Glomerular visceral epithelial cell (primary cell): Measurements from ENCODE around the gene RFX1.
"Not testable (repeated sequence)": the region's sequence is repeated elsewhere in the genome, so short reads cannot be mapped to it uniquely, and the experiment has no call there.

Experiments used
- DNase-seq: peaks from one replicate; pipeline ENCODE4 v3.0.0-alpha.2; 2016; ENCODE audit errors: extremely low spot score

The RFX1 gene

DNA sequence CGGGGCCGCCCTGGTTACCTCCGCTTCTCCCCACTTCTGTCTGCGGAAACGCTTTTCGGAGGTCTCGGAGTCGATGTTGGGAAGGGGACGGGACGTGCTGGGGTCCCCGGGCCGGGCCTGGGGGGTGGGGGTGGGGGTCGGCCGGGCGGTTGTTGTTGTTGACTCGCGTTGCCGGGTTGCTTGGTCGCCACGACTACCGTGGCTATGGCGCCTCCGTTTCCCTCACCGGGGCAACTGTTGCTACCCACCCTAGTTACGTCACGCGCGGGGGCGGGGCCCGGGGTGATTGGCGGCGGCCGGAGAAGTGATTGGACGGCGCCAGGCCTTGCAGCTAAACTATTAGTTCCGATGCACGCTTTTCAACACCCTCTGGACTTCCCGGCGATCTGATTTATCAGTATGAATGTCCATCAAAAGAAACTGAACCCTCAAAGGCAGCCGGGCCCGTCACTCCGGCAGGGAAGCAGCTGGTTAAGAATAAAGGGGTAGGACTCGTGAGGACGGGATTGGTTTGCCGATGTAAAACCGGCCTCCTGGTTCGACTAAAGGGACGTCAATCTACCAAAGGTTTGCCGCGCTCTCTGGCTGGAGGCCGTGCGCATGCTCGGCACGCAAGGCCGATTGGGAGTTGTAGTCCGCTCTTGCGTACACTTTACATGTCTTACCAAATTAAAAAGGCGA, at the start of gene RFX1:
Gene RFX1, minus strand, starts transcription at position 236 of the 681 bp plus-strand sequence. CDS start 12,477 bp downstream, outside the sequence.
- peak; percentile 100 for DNase-seq

DNA sequence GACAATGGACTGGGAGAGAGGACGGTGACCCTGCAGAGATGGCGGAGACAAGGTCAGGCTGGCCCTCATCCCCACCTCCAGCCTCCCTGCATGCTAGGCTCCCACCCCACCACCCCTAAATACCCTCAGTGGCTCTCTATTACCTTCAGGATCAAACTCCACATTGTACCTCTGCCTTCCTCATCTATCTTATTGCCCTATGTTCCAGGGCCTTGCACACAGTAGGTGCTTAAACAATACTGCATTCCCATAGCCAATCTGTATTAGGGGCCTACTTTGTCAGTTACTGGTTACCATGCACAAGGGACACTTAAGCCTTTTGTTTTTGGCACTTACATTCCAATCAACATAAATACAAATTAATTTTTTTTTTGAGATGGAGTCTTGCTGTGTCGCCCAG, 49.3 kb upstream of the RFX1 start:
- no peak for DNase-seq

DNA sequence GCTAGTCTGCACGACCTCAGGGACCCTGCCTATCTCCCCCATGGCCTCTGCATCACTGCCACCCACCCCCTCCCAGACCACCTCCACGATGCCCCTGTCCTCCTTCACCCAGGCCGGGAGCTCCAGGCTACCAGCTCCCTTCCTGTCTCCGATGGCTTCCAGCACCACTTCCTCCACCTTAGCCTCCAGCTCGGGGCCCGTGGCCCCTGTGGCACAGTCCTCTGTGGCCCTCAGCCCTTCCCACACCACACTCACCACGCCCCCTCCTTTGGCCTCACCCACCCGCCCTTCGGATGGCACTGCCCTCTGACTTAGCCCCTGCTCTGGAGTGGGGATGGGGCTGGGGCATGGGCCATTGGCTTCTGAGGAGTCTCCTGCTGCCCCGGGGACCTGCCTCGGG, 48.6 kb upstream of the RFX1 start:
- no peak for DNase-seq

GRCh38 chr19:14054099-14054498, 48.0 kb upstream of the RFX1 start:
- no peak for DNase-seq

DNA sequence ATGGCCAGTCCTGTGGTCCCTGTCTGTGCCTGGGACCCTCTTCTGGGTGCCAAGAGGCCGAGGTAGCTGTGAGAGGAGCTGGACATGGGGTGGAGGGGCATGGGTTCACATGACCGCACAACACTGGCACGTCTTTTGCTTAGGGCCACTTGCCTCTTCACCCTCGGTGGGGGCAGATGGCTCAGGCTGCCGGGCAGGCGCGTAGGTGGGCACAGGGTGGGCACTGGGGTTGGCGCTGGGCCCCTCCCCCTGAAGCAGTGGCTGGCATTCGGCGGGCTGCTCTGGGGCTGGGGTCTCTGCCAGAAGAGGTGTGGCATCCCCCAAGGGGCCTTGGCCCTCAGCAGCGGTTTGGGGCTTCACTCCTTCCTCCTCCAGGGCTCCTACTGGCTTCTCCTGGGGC, 47.4 kb upstream of the RFX1 start:
- no peak for DNase-seq

DNA sequence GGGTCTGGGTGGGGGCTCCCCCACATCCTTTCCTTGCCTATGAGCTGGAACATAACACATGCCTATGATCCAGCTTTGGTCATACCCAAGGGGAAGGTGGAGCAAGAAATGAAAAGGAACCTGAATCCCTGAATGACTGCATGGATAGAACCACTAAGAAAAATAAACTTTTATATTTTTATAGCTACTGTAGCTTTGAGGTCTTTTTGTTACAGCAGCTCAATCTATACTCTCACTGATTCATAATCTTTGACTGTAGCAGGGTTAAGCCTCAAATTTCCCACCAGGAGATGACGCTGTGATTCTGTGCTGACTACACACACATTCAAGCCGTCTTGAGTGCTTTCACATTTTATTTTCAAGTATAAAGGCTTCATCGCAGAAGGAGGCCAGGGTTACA, 46.9 kb upstream of the RFX1 start:
- no peak for DNase-seq

DNA sequence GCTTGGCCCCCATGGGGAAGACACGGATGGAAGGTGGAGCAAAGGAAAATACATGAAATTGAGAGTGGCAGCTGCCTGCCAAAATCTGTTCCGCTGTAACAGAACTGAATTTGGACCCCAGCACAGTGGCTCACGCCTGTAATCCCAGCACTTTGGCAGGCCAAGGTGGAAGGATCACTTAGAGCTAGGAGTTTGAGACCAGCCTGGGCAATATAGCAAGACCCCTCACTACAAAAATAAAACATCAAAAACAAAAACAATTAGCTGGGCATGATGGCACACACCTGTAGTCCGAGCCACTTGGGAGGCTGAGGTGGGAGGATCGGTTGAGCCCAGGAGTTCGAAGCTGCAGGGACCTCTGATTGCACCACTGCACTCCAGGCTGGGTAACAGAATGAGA, 46.4 kb upstream of the RFX1 start:
- DNase-seq, result no peak

GRCh38 chr19:14051980-14052379, 45.9 kb upstream of the RFX1 start:
- no peak for DNase-seq

DNA sequence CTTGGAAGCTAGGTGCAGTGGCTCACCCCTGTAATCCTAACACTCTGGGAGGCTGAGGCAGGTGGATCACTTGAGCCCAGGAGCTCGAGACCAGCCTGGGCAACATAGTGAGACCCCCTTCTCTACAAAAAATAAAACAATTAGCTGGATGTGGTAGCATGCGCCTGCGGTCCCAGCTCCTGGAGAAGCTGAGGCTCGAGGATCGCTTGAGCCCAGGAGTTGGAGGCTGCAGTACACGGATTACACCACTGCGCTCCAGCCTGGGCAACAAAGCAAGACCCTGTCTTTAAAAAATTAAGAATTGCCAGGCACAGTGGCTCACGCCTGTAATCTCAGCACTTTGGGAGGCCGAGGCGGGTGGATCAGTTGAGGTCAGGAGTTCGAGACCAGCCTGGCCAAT, 44.8 kb upstream of the RFX1 start:
- not testable (repeated sequence) for DNase-seq

DNA sequence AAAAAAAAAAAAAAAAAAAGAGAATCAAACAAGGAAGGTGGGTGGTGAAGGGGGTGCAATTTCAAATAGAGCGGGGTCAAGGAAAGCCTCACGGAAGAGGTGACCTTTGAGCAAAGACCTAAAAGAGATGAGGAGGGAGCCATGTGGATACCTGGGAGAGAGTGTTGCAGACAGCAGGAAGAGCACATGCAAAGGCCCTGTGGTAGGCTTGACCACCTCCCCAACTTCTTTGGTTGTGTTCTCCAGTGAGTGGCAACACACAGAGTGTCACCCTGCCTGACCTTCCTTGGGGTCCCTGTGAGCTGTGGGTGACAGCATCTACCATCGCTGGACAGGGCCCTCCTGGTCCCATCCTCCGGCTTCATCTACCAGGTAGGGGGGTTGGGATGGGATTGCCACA, 44.4 kb upstream of the RFX1 start:
- DNase-seq, result no peak

DNA sequence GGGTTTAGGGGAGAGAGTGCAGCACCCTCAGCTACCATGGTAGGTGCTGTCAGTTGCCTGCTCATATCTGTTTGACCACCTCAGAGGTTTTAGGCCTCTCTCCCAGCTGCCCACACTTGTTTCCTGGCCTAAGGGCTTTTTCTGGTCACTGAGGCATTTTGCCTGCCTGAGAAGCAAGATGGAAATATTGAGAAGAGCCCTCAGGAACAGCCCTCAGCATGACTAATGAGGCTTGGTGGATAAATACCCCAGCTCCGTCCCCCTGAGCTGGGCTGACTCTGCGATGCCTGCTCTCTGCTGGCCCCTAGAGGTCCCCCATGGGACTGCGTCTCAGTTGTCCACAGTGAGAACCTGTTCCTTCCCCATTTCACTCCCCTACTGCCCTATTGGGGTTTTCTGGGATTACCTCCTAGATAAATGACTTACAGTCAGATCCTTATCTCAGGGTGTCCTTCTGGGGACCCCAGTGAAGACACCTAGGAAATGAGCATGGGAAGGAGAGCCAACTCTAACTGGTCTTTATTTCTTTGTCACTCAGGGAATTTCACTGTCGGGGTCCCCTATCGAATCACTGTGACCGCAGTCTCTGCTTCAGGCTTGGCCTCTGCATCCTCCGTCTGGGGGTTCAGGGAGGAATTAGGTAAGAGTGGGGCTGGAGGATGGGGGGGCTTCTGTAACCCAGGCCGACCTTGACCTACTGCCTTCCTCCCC, 42.5 kb upstream of the RFX1 start:
- peak; percentile 35 for DNase-seq

- DNase-seq, result not testable (repeated sequence)
Observed at GRCh38 chr19:14047866-14048265, 41.7 kb upstream of the RFX1 start.

DNA sequence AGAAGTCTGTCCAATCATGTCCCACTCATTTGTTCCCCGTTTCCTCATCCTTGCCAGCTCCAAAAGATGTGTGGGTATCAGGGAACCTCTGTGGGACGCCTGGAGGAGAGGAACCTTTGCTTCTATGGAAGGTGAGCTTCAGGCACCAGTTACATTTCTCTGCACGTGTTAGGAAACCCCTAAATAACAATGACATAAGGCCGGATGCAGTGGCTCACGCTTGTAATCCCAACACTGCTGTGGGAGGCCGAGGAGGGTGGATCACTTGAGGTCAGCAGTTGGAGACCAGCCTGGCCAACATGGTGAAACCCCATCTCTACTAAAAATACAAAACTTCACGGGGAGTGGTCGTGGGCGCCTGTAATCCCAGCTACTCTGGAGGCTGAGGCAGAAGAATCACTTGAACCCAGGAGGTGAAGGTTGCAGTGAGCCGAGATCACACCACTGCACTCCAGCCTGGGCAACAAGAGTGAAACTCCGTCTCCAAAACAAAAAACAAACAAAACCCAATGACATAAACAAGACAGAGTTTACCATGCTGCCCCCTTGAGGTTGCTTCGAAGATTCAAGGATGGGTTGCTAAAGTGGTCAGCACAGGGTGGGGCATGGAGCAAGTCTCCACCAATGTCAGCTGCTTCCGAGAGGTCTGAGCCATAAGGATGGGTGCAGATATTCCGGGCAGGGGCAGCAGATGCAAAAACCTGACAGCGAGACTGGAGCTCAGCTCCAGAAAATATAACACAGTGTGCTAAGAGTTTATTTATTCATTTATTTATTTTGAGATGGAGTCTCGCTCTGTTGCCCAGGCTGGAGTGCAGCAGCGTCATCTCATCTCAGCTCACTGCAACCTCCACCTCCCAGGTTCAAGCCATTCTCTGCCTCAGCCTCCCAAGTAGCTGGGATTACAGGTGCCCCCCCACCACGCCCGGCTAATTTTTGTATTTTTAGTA, 36.8 kb upstream of the RFX1 start:
- peak; percentile 43 for DNase-seq

GRCh38 chr19:14039181-14039580, 33.1 kb upstream of the RFX1 start:
- no peak for DNase-seq

DNA sequence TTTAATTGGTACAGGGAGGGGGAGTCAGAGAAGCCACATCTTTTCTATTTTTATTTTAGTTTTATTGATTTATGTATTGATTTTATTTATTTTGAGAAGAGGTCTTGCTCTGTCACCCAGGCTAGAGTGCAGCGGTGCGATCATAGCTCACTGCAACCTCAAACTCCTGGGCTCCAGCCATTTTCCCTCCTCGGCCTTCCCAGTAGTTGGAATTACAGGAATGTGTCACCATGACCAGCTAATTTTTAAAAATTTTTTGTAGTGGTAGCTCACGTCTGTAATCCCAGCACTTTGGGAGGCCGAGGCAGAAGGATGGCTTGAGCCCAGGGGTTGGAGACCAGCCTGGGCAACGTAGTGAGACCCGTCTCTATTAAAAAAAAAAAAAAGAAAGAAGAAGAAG, 29.6 kb upstream of the RFX1 start:
- DNase-seq, result peak; percentile 53

- DNase-seq, result not testable (repeated sequence)
Observed at GRCh38 chr19:14035159-14035558, 29.0 kb upstream of the RFX1 start.

GRCh38 chr19:14033946-14034345, 27.8 kb upstream of the RFX1 start:
- no peak for DNase-seq

- peak; percentile 54 for DNase-seq
Observed at GRCh38 chr19:14031719-14032480, 25.8 kb upstream of the RFX1 start, which contains the start of gene IL27RA. TSS of gene IL27RA (plus strand) at chr19:14031762. CDS start at chr19:14031873, 111 bp downstream.

- no peak for DNase-seq
Observed at GRCh38 chr19:14030997-14031718, 25.0 kb upstream of the RFX1 start.

DNA sequence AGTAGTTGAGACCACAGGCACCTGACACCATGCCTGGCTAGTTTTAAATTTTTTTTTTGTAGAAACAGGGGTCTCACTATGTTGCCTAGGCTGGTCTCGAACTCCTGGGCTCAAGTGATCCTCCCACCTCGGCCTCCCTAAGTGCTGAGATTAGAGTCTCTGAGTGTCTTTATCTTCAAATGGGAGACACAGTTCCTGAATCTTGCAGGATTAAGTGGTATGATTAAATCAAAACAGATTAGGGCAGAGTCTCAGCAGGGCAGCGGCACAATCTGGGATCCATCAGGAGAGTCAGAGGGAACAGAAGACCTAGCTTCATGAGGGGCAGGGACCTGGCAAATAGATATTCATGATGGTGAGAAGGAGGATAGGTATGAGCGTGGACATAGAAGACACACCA, 22.8 kb upstream of the RFX1 start:
- no peak for DNase-seq
